Spinal cord (tissue), 10 donors: ENCODE data around the gene MRTFA. TPM values are rescaled to one million over a fixed set of nuclear protein-coding genes. Genes with fewer than 3 reads are reported as not detected.

ENCODE experiments used
- DNase-seq, 6 donors: peaks; one replicate each; pipeline versions ENCODE4 v3.0.0 to v3.0.0-alpha.2; 2013 to 2015; ENCODE audit warnings: low spot score in 6 of 6, low read depth in 4 of 6
- H3K27ac ChIP-seq: one replicate; pipeline ENCODE4 v1.5.1; 2013; ENCODE audit warnings: low read depth, low read length, control low read depth
- H3K27me3 ChIP-seq: one replicate; pipeline ENCODE4 v1.6.1; 2013; ENCODE audit warnings: low read length; ENCODE audit not compliant: control insufficient read depth, insufficient read depth
- H3K36me3 ChIP-seq: one replicate; pipeline ENCODE4 v1.6.1; 2013; ENCODE audit warnings: low read length; ENCODE audit not compliant: control insufficient read depth, insufficient read depth
- H3K4me1 ChIP-seq: one replicate; pipeline ENCODE4 v1.6.1; 2013; ENCODE audit warnings: low read length; ENCODE audit not compliant: control insufficient read depth, insufficient read depth
- H3K4me3 ChIP-seq: one replicate; pipeline ENCODE4 v1.5.1; 2013; ENCODE audit warnings: low read depth, low read length, control low read depth
- H3K9me3 ChIP-seq: one replicate; pipeline ENCODE4 v1.6.1; 2013; ENCODE audit warnings: low read length; ENCODE audit not compliant: control insufficient read depth, insufficient read depth
- WGBS: methylation state at CpG from one replicate; pipeline ENCODE4 v1.1.5; 2013; ENCODE audit warnings: missing lambda C conversion rate; ENCODE audit not compliant: insufficient coverage; 5-methylcytosine and 5-hydroxymethylcytosine counted together
- polyA plus RNA-seq, 2 donors: library from polyadenylated mRNA; unstranded; fragments of 120-200 nt; gene quantifications; one replicate each; pipeline ENCODE4 v1.2.1, GENCODE V29; 2013; ENCODE audit not compliant: insufficient read length in 2 of 2
- total RNA-seq, 2 donors: library from RNA; depleted of rRNA in 1 of 2; stranded (reverse); fragments of 120-200 nt in 1 of 2; fragments of >200 nt in 1 of 2; gene quantifications; one replicate each; pipeline versions ENCODE4 v1.2.3 to v1.2.4, GENCODE V29; 2013 to 2014
- donor health status: healthy.

The MRTFA gene
- total and polyA plus RNA-seq, 4 donors, result 19.2 to 42.0 (median 34.0) TPM

GRCh38 chr22:40361100-40361499 lies 275.4 kb downstream of the MRTFA start:
- Histone ChIP-seq H3K4me1 (no peaks in the 10 kb centered on the region), H3K27ac (no peak overlapping the region)
- WGBS, result 100% methylated on average over 1 of the region's 5 CpGs

More at GRCh38 chr22:40361100-40361499, 275.4 kb downstream of the MRTFA start:
- peaks cover 85% of the 10 kb centered on the region for H3K36me3 ChIP-seq
- no peak for DNase-seq
- no peaks in the 10 kb centered on the region for H3K9me3 ChIP-seq
- H3K4me3 ChIP-seq, result no peak overlapping the region
- no peaks in the 10 kb centered on the region for H3K27me3 ChIP-seq

Other genes with a start within 250 kb of the MRTFA start
- 1 to 10 TPM; 2.4 to 5.0 TPM for gene MCHR1, start 42.8 kb upstream of the MRTFA start, total RNA-seq
- 1 to 10 TPM; 6.8 to 7.3 TPM for gene MCHR1, start 42.8 kb upstream of the MRTFA start, polyA plus RNA-seq
- 10 to 100 TPM; 27.4 to 29.8 TPM for gene SLC25A17, start 182.6 kb upstream of the MRTFA start, total RNA-seq
- gene SLC25A17, start 182.6 kb upstream of the MRTFA start, polyA plus RNA-seq, result 10 to 100 TPM; 39.5 to 43.2 TPM
- 100 to 1,000 TPM; 194 to 407 TPM for gene ST13, start 219.9 kb upstream of the MRTFA start, total RNA-seq
- 100 to 1,000 TPM; 289 to 373 TPM for gene ST13, start 219.9 kb upstream of the MRTFA start, polyA plus RNA-seq
- gene XPNPEP3, start 220.4 kb upstream of the MRTFA start, total RNA-seq, result 10 to 100 TPM in 1 of 2 donors, 1 to 10 TPM in 1; 9.5 to 12.6 TPM
- 10 to 100 TPM in 1 of 2 donors, 1 to 10 TPM in 1; 9.2 to 11.6 TPM for gene XPNPEP3, start 220.4 kb upstream of the MRTFA start, polyA plus RNA-seq
- gene DNAJB7, start 225.4 kb upstream of the MRTFA start, total RNA-seq, result not detected
- 1 to 10 TPM in 1 of 2 donors, under 1 TPM in 1; 0.97 to 1.2 TPM for gene DNAJB7, start 225.4 kb upstream of the MRTFA start, polyA plus RNA-seq